Measurements from ENCODE around the gene HNRNPUL1.

Gene HNRNPUL1

DNA sequence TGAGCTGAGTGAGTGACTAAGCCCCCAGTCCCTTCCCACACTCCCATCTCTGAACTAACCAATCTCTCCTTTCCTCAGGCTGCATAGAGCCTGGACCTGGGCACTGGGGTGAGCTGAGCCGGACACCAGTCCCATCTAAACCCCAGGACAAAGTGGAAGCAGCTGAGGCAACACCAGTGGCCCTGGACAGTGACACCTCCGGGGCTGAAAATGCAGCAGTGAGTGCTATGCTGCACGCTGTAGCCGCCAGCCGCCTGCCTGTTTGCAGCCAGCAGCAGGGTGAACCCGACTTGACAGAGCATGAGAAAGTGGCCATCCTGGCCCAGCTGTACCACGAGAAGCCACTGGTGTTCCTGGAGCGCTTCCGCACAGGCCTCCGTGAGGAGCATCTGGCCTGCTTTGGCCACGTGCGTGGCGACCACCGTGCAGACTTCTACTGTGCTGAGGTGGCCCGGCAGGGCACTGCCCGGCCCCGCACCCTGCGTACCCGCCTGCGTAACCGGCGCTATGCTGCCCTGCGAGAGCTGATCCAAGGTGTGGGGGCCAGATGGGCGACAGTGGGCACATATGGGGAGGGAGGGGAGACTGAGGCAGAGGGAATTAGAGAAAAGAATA, 52.2 kb downstream of the HNRNPUL1 start:
- peaks cover 71% of the 10 kb centered on the region for H3K36me3 ChIP-seq (ENCODE audit: control insufficient read depth, insufficient read depth, low read length, severe bottlenecking)
- H3K27me3 ChIP-seq (replicated peaks; ENCODE audit: control insufficient read depth, insufficient read depth, low read length), result no peaks in the 10 kb centered on the region
- no peak overlapping the region for H3K4me3 ChIP-seq (ENCODE audit: low read length)

DNA sequence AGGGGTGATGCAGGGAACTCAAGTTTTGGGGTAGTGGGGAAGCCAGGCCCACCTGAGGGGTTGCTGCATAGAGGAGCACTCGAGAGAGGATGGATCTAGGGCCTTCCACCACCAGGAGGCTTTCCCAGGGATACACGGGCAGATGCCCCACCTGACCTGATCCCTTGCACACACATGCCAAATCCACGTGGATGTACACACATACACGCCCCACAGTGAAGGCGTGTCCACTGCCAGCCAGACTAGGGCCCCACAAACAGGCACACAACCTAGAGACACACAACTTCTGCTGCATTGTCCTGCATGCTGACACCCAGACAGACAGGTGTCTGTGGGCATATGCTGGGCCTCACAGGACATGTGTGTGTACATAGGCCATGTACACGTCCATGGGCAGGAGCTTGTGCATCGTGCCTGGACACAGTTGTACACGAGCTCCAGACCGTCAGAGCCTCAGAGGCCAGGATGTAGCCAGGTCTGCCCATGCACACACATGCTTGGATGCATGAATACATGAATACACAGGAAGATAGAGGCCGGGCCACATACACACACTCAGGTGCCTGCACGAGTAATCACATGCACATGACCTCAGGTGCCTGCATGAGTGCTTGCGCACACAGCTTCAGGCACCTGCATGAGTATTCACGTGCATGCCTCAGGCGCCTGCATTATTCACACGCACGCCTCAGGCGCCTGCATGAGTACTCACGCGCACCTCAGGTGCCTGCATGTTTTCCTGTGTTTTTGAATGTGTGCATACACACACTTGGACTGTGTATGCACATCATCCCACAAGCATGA, 54.7 kb downstream of the HNRNPUL1 start:
- Histone ChIP-seq H3K27me3 (replicated peaks; ENCODE audit: control insufficient read depth, insufficient read depth, low read length) (no peaks in the 10 kb centered on the region), H3K4me3 (ENCODE audit: low read length) (no peak overlapping the region), H3K36me3 (ENCODE audit: control insufficient read depth, insufficient read depth, low read length, severe bottlenecking) (peaks cover 54% of the 10 kb centered on the region), H3K9me3 (ENCODE audit: control insufficient read depth, low read length) (no peaks in the 10 kb centered on the region), H3K4me1 (ENCODE audit: control insufficient read depth, insufficient read depth, low read length) (peaks cover 28% of the 10 kb centered on the region), H3K9ac (ENCODE audit: low read length) (no peak overlapping the region)
- no peak for DNase-seq (ENCODE audit: low read depth)

More for the DNA sequence above, 52.2 kb downstream of the HNRNPUL1 start:
- Histone ChIP-seq H3K9me3 (ENCODE audit: control insufficient read depth, low read length) (no peaks in the 10 kb centered on the region), H3K4me1 (ENCODE audit: control insufficient read depth, insufficient read depth, low read length) (peaks cover 8% of the 10 kb centered on the region), H3K9ac (ENCODE audit: low read length) (no peak overlapping the region)
- no peak for DNase-seq (ENCODE audit: low read depth)

DNA sequence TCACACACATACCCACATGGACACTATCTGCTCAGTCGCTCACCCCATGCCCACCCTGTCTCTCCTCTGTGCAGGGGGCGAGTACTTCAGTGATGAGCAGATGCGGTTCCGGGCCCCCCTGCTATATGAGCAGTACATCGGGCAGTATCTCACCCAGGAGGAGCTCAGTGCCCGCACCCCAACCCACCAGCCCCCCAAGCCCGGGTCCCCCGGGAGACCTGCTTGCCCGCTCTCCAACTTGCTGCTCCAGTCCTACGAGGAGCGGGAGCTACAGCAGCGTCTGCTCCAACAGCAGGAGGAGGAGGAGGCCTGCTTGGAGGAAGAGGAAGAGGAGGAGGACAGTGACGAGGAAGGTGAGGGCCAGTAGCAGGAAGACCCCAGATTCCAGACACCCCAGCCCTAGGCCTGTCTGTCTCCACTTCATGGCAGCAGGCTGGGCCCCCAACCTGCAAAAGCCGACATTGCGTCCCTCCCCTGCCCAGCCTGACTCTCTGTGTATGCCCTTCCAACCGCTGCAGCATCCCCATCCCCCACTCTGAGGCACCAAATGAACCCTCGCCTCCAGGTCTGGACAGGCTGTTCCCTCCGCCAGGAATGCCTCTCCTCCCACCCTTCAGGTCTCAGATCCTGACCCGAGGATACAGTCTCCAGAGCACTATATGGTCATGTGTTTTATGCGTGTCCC, 55.5 kb downstream of the HNRNPUL1 start:
- peaks cover 54% of the 10 kb centered on the region for H3K36me3 ChIP-seq (ENCODE audit: control insufficient read depth, insufficient read depth, low read length, severe bottlenecking)
- DNase-seq (ENCODE audit: low read depth), result no peak
- H3K9me3 ChIP-seq (ENCODE audit: control insufficient read depth, low read length), result no peaks in the 10 kb centered on the region
- H3K4me3 ChIP-seq (ENCODE audit: low read length), result no peak overlapping the region
- no peak overlapping the region for H3K9ac ChIP-seq (ENCODE audit: low read length)
- peaks cover 35% of the 10 kb centered on the region for H3K4me1 ChIP-seq (ENCODE audit: control insufficient read depth, insufficient read depth, low read length)
- no peaks in the 10 kb centered on the region for H3K27me3 ChIP-seq (replicated peaks; ENCODE audit: control insufficient read depth, insufficient read depth, low read length)

DNA sequence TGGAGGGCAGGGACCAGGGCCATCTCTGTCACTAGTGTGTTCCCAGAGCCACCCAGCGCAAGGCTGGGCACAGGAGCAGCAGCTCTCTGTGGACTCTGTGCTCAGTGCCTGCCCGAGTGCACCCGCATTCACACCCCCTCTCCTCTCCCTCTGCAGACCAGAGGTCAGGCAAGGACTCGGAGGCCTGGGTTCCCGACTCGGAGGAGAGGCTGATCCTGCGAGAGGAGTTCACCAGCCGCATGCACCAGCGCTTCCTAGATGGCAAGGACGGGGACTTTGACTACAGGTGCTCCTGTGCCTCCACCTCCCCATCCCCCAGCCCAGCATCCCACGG, 56.0 kb downstream of the HNRNPUL1 start:
- Histone ChIP-seq H3K9ac (ENCODE audit: low read length) (no peak overlapping the region), H3K27me3 (replicated peaks; ENCODE audit: control insufficient read depth, insufficient read depth, low read length) (no peaks in the 10 kb centered on the region), H3K36me3 (ENCODE audit: control insufficient read depth, insufficient read depth, low read length, severe bottlenecking) (peaks cover 54% of the 10 kb centered on the region), H3K9me3 (ENCODE audit: control insufficient read depth, low read length) (no peaks in the 10 kb centered on the region), H3K4me1 (ENCODE audit: control insufficient read depth, insufficient read depth, low read length) (peaks cover 40% of the 10 kb centered on the region), H3K4me3 (ENCODE audit: low read length) (no peak overlapping the region)
- DNase-seq (ENCODE audit: low read depth), result no peak

DNA sequence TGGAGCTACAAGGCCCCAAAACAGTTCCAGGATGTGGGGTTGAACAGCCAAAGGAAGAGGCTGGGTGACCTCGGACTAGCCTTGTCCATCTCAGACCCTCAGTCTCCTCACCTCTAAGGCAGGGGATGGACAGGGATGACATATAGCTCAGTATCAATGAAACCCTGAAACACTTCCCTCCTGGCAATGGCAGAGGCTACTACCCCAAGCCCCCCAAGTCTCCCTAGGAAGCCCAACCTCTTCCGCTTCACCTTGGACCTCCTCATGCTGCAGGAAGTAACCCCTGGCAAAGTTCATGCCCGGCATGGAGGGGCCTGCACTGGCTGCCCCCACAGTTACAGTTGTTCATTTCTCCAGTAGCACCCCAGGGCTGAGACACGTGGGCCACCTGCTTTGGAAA, 56.4 kb downstream of the HNRNPUL1 start:
- H3K9ac ChIP-seq (ENCODE audit: low read length), result no peak overlapping the region
- H3K36me3 ChIP-seq (ENCODE audit: control insufficient read depth, insufficient read depth, low read length, severe bottlenecking), result peaks cover 51% of the 10 kb centered on the region

DNA sequence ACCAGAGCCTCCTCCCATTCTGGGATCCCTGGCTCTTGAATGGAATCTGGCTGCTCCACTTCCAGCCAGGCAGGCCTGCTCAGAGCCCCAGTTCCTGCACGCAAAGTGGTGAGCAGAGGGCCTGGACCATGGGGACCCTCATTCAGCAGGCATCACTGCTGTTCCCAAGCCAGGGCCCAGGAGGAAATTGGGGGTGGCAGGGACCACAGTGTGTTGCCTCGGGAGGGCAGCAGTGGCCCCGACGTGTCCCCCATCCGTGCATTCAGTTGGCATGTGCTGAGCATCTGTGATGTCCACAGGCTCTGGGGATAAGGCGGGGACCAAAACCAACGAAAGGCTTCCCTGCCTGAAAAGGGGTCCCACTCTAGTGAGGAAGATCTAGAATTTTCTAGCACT, 57.0 kb downstream of the HNRNPUL1 start:
- Histone ChIP-seq H3K4me3 (ENCODE audit: low read length) (no peak overlapping the region), H3K9me3 (ENCODE audit: control insufficient read depth, low read length) (no peaks in the 10 kb centered on the region), H3K4me1 (ENCODE audit: control insufficient read depth, insufficient read depth, low read length) (peaks cover 50% of the 10 kb centered on the region), H3K9ac (ENCODE audit: low read length) (peak overlapping the region; percentile 80), H3K36me3 (ENCODE audit: control insufficient read depth, insufficient read depth, low read length, severe bottlenecking) (peaks cover 45% of the 10 kb centered on the region), H3K27me3 (replicated peaks; ENCODE audit: control insufficient read depth, insufficient read depth, low read length) (no peaks in the 10 kb centered on the region)
- DNase-seq (ENCODE audit: low read depth), result no peak

More for the DNA sequence above, 56.4 kb downstream of the HNRNPUL1 start:
- Histone ChIP-seq H3K4me1 (ENCODE audit: control insufficient read depth, insufficient read depth, low read length) (peaks cover 44% of the 10 kb centered on the region), H3K4me3 (ENCODE audit: low read length) (no peak overlapping the region), H3K9me3 (ENCODE audit: control insufficient read depth, low read length) (no peaks in the 10 kb centered on the region), H3K27me3 (replicated peaks; ENCODE audit: control insufficient read depth, insufficient read depth, low read length) (no peaks in the 10 kb centered on the region)
- no peak for DNase-seq (ENCODE audit: low read depth)

DNA sequence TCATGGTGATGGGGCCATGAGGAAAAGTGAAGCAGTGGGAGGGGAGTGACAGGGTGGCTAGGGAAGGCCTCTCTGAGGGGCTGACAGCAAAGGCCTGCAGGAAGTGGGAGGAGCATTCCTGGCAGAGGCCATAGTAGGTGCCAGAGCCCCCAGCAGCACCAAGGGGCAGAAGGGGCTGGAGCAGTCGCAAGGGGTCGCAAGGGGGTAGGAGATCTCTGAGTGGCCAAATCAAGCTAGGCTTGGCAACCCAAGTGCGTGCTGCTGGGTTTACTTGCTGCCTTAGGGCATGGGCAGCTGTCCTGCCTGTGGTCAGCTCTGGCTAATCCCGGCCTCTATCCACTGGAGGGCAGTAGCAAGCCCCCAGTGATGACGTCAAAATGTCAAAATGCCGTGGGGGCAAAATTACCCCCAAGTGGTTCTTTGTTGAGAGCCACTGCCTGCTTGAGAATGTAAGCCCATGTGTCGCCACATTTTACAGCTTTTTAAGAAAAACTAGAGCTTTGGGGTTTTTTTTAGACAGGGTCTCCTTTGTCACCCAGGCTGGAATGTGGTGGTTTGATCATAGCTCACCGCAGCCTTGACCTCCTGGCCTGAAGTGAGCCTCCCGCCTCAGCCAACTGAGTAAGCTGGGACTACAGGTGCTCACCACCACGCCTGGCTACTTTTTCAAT, 57.6 kb downstream of the HNRNPUL1 start:
- Histone ChIP-seq H3K9me3 (ENCODE audit: control insufficient read depth, low read length) (no peaks in the 10 kb centered on the region), H3K4me1 (ENCODE audit: control insufficient read depth, insufficient read depth, low read length) (peaks cover 52% of the 10 kb centered on the region), H3K4me3 (ENCODE audit: low read length) (no peak overlapping the region), H3K36me3 (ENCODE audit: control insufficient read depth, insufficient read depth, low read length, severe bottlenecking) (peaks cover 39% of the 10 kb centered on the region), H3K9ac (ENCODE audit: low read length) (peak overlapping the region; percentile 80), H3K27me3 (replicated peaks; ENCODE audit: control insufficient read depth, insufficient read depth, low read length) (no peaks in the 10 kb centered on the region)
- DNase-seq (ENCODE audit: low read depth), result peak; percentile 87

DNA sequence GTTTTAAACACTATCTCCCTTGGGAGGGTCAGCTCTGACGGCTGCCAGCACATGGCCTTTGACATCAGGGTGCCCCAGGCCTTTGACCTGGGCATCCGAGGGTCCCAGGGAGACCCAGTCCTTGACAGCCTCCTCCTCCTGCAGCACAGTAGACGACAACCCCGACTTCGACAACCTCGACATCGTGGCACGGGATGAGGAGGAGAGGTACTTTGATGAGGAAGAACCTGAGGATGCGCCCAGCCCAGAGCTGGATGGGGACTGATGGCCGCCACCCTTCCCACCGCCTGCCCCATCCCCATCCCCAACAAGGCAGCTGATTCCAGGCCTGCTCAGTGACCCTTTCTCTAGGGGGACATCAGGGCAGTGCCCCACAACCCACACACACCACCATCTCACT, 58.3 kb downstream of the HNRNPUL1 start:
- peak overlapping the region; percentile 80 for H3K9ac ChIP-seq (ENCODE audit: low read length)
- H3K4me1 ChIP-seq (ENCODE audit: control insufficient read depth, insufficient read depth, low read length), result peaks cover 52% of the 10 kb centered on the region
- H3K9me3 ChIP-seq (ENCODE audit: control insufficient read depth, low read length), result no peaks in the 10 kb centered on the region
- H3K27me3 ChIP-seq (replicated peaks; ENCODE audit: control insufficient read depth, insufficient read depth, low read length), result no peaks in the 10 kb centered on the region
- no peak for DNase-seq (ENCODE audit: low read depth)
- peaks cover 32% of the 10 kb centered on the region for H3K36me3 ChIP-seq (ENCODE audit: control insufficient read depth, insufficient read depth, low read length, severe bottlenecking)
- peak overlapping the region; percentile 5 for H3K4me3 ChIP-seq (ENCODE audit: low read length)

DNA sequence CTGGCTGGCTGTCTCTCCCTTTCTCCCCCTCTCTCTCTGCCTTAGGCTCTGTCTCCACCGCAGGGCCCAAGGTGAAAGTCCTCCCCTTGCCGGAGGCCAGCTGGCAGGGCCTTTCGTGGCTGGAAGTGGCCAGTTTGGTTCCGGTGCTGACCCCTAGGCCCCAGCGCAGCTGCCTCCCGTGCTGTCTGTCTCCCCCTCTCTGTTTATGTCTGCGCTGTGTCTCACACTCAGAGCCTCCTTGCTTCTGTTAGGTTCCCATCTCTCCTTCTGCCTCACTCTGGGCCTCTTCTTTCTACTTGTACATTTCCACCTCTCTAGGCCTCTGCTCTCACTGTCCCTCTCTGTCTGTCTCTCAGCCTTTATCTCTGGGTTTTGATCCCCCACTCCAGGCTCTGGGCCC, 58.9 kb downstream of the HNRNPUL1 start:
- peaks cover 52% of the 10 kb centered on the region for H3K4me1 ChIP-seq (ENCODE audit: control insufficient read depth, insufficient read depth, low read length)
- peak overlapping the region; percentile 5 for H3K4me3 ChIP-seq (ENCODE audit: low read length)
- H3K9ac ChIP-seq (ENCODE audit: low read length), result peak overlapping the region; percentile 80
- H3K36me3 ChIP-seq (ENCODE audit: control insufficient read depth, insufficient read depth, low read length, severe bottlenecking), result peaks cover 26% of the 10 kb centered on the region
- H3K27me3 ChIP-seq (replicated peaks; ENCODE audit: control insufficient read depth, insufficient read depth, low read length), result no peaks in the 10 kb centered on the region
- DNase-seq (ENCODE audit: low read depth), result peak; percentile 73
- H3K9me3 ChIP-seq (ENCODE audit: control insufficient read depth, low read length), result no peaks in the 10 kb centered on the region

DNA sequence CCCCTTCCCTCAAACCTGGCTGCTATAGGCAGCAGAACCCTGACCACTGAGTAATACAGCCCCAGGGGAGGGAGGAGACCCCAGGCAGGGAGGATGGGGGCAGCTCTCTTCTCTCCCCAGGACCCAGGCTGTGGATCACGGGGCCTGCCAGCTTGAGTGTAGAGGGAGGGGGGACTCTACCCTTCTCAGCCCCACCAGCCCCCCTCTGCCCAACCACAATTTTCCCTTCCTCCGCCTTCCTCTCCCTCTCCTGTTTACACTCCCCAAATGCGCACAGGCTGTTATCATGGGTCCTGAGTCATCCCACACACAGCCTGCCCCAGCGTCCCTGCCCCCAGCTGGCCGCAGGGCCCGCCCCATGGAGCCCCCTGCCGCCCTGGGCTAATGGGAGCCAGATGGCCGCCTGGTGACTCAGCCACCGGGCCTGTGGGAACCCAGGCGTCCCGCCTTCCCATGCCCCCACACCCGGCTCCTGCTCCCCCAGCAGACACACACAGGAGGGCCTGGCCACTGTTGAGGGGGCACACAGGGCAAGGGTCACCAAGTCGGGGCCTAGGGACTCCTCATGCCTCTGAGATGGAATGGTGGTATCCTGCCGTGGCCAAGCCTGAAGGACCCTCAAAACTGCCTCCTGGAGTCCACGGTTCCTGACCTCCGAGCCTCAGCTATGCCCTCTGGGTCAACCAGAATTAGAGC, 59.4 kb downstream of the HNRNPUL1 start:
- peaks cover 27% of the 10 kb centered on the region for H3K36me3 ChIP-seq (ENCODE audit: control insufficient read depth, insufficient read depth, low read length, severe bottlenecking)
- DNase-seq (ENCODE audit: low read depth), result peak; percentile 97
- H3K27me3 ChIP-seq (replicated peaks; ENCODE audit: control insufficient read depth, insufficient read depth, low read length), result no peaks in the 10 kb centered on the region
- H3K9me3 ChIP-seq (ENCODE audit: control insufficient read depth, low read length), result no peaks in the 10 kb centered on the region
- peaks cover 52% of the 10 kb centered on the region for H3K4me1 ChIP-seq (ENCODE audit: control insufficient read depth, insufficient read depth, low read length)
- H3K9ac ChIP-seq (ENCODE audit: low read length), result peak overlapping the region; percentile 80
- H3K4me3 ChIP-seq (ENCODE audit: low read length), result peak overlapping the region; percentile 53
